Hepatic stellate cell (primary cell): Measurements from ENCODE around the gene PGBD5.

ENCODE experiments used
- DNase-seq: peaks from one replicate; pipeline ENCODE4 v3.0.0; 2011; ENCODE audit warnings: low spot score

The PGBD5 gene

GRCh38 chr1:230322421-230322756 is 103.7 kb downstream of the PGBD5 start:
- DNase-seq: no peak

- no peak for DNase-seq
Measured at GRCh38 chr1:230321741-230322420, 104.3 kb downstream of the PGBD5 start.

- no peak for DNase-seq
Measured at GRCh38 chr1:230321341-230321740, 104.8 kb downstream of the PGBD5 start.

- DNase-seq: no peak
Measured at GRCh38 chr1:230320804-230321203, 105.3 kb downstream of the PGBD5 start.

- DNase-seq: no peak
Measured at GRCh38 chr1:230319014-230319747, 107.0 kb downstream of the PGBD5 start.

GRCh38 chr1:230317823-230318819 is 108.0 kb downstream of the PGBD5 start:
- no peak for DNase-seq

- no peak for DNase-seq
Measured at GRCh38 chr1:230316864-230317745, 109.0 kb downstream of the PGBD5 start.

GRCh38 chr1:230315099-230315498 is 111.0 kb downstream of the PGBD5 start:
- no peak for DNase-seq

GRCh38 chr1:230314142-230314470 is 112.0 kb downstream of the PGBD5 start:
- no peak for DNase-seq

- DNase-seq: no peak
Measured at GRCh38 chr1:230313453-230314141, 112.5 kb downstream of the PGBD5 start.

- no peak for DNase-seq
Measured at GRCh38 chr1:230312676-230313075, 113.5 kb downstream of the PGBD5 start.

GRCh38 chr1:230310381-230311163 is 115.6 kb downstream of the PGBD5 start:
- peak; percentile 87 for DNase-seq

GRCh38 chr1:230309646-230310177 is 116.4 kb downstream of the PGBD5 start:
- DNase-seq: no peak

GRCh38 chr1:230308821-230309220 is 117.3 kb downstream of the PGBD5 start:
- no peak for DNase-seq

GRCh38 chr1:230308039-230308438 is 118.1 kb downstream of the PGBD5 start:
- DNase-seq: no peak

GRCh38 chr1:230307213-230307612 is 118.9 kb downstream of the PGBD5 start:
- DNase-seq: no peak

GRCh38 chr1:230306169-230306568 is 120.0 kb downstream of the PGBD5 start:
- no peak for DNase-seq

GRCh38 chr1:230303822-230304221 is 122.3 kb downstream of the PGBD5 start:
- no peak for DNase-seq

- DNase-seq: no peak
Measured at GRCh38 chr1:230303069-230303468, 123.1 kb downstream of the PGBD5 start.

GRCh38 chr1:230301822-230302221 is 124.3 kb downstream of the PGBD5 start:
- no peak for DNase-seq
